ENCODE results near the gene TSC1. TPM values are rescaled to one million over a fixed set of nuclear protein-coding genes. Genes with fewer than 3 reads are reported as not detected.

Gene TSC1
- total RNA-seq, 1 donor from 2014 or later, result 89.3 TPM

DNA sequence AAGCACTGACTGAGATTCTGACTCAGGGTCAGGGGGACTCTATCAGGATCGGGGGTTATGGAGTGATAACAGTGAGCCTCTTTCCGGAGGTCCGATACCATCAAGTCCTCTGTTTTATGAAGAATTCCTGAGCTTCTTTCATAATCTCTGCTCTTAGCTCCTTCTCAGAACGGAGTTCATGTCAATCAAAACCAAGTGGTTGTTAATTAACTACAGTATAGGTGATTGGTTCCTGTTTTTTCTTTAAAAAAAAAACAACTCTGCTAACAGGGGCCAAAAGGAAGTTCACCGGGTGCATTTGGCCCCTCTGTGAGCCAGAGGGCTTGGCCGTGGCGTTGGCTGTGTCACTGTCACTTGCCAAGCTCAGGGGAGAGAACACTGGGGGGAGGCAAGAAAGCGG is 38.0 kb upstream of the TSC1 start:
- peaks cover 2% of the 10 kb centered on the region for H3K9me3 Mint-ChIP-seq (ENCODE audit: unreplicated experiment)
- no peaks in the 10 kb centered on the region for H3K4me1 Mint-ChIP-seq (ENCODE audit: low read depth, unreplicated experiment)
- H3K27ac Mint-ChIP-seq (ENCODE audit: unreplicated experiment), result no peak overlapping the region

DNA sequence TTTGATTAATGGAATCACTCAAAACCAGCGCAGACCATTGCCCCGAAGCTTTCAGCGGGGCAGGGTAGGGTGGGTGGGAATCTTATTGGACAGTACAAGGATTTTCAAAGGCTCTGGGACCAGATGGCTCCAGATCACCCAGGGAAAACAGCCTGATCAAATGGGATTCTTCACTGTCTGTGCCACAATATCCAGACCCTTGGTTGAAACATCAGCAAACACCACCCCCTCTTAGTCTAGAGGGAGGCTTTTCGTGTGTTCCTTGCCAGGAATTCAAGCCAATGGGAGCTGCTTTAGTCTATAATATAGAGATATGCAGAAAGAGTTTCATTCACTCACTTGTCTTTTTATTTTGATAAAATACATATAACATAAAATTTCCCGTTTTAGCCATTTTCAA is 35.7 kb upstream of the TSC1 start:
- no peaks in the 10 kb centered on the region for H3K36me3 Mint-ChIP-seq (ENCODE audit: unreplicated experiment)
- TF ChIP-seq, protein P1, sequence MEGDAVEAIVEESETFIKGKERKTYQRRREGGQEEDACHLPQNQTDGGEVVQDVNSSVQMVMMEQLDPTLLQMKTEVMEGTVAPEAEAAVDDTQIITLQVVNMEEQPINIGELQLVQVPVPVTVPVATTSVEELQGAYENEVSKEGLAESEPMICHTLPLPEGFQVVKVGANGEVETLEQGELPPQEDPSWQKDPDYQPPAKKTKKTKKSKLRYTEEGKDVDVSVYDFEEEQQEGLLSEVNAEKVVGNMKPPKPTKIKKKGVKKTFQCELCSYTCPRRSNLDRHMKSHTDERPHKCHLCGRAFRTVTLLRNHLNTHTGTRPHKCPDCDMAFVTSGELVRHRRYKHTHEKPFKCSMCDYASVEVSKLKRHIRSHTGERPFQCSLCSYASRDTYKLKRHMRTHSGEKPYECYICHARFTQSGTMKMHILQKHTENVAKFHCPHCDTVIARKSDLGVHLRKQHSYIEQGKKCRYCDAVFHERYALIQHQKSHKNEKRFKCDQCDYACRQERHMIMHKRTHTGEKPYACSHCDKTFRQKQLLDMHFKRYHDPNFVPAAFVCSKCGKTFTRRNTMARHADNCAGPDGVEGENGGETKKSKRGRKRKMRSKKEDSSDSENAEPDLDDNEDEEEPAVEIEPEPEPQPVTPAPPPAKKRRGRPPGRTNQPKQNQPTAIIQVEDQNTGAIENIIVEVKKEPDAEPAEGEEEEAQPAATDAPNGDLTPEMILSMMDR (IDR thresholded peaks at IDR 0.05; ENCODE audit: partially characterized antibody, unreplicated experiment), result no peak
- H3K27me3 Mint-ChIP-seq (ENCODE audit: unreplicated experiment), result peaks cover 13% of the 10 kb centered on the region
- no peak overlapping the region for H3K4me3 Mint-ChIP-seq (ENCODE audit: unreplicated experiment)
- H3K4me1 Mint-ChIP-seq (ENCODE audit: low read depth, unreplicated experiment), result no peaks in the 10 kb centered on the region
- H3K9me3 Mint-ChIP-seq (ENCODE audit: unreplicated experiment), result no peaks in the 10 kb centered on the region
- H3K27ac Mint-ChIP-seq (ENCODE audit: unreplicated experiment), result no peak overlapping the region
- no peak for DNase-seq

More for the DNA sequence above, 38.0 kb upstream of the TSC1 start:
- Mint-ChIP-seq H3K36me3 (ENCODE audit: unreplicated experiment) (no peaks in the 10 kb centered on the region), H3K27me3 (ENCODE audit: unreplicated experiment) (peaks cover 13% of the 10 kb centered on the region), H3K4me3 (ENCODE audit: unreplicated experiment) (no peak overlapping the region)
- TF ChIP-seq, protein P1 (IDR thresholded peaks at IDR 0.05; ENCODE audit: partially characterized antibody, unreplicated experiment), result no peak
- no peak for DNase-seq

DNA sequence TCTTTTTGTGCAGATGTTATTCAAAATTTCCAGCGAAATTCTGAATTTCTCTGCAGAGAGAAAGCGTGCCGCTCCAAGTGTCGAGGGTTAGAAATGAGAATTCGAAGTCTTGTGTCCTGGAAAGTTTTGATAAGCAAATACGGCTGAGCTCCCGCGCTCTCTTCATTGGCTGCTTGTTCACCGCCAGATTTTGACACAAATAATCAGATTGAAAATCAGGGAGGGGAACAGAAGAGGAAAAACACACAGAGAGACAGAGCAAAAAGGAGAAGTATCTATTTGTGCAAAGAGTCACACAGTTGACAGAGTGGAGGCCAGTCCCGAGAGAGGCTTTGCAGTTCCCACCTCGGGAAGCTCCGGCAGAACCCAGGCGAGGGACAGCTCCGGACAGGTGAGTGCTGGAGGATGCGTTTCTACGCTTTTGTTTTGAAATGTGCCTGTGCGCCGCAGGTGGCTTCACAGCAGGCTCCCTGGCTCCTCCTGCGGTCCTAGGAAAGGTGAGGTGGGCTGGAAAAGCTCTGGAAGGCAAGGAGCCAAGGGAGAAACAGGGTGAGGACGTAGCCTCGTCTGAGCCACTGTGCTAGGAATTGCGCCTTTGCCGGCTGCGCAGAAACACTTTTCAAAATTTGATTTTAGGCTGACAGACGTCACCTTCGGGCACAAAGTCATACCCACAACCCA is 34.2 kb upstream of the TSC1 start, which contains the start of gene GFI1B:
Gene GFI1B, plus strand, starts transcription at position 244 of the 681 bp plus-strand sequence. CDS start 7,985 bp downstream, outside the sequence.
- H3K4me3 Mint-ChIP-seq (ENCODE audit: unreplicated experiment), result no peak within 1 kb of the TSS
- no peaks in the 10 kb centered on the region for H3K4me1 Mint-ChIP-seq (ENCODE audit: low read depth, unreplicated experiment)
- peaks cover 16% of the 10 kb centered on the region for H3K27me3 Mint-ChIP-seq (ENCODE audit: unreplicated experiment)
- no peaks in the 10 kb centered on the region for H3K9me3 Mint-ChIP-seq (ENCODE audit: unreplicated experiment)
- H3K27ac Mint-ChIP-seq (ENCODE audit: unreplicated experiment), result no peak within 1 kb of the TSS
- no peak for DNase-seq
- no peaks in the 10 kb centered on the region for H3K36me3 Mint-ChIP-seq (ENCODE audit: unreplicated experiment)
- TF ChIP-seq, protein P1 (IDR thresholded peaks at IDR 0.05; ENCODE audit: partially characterized antibody, unreplicated experiment), result no peak

DNA sequence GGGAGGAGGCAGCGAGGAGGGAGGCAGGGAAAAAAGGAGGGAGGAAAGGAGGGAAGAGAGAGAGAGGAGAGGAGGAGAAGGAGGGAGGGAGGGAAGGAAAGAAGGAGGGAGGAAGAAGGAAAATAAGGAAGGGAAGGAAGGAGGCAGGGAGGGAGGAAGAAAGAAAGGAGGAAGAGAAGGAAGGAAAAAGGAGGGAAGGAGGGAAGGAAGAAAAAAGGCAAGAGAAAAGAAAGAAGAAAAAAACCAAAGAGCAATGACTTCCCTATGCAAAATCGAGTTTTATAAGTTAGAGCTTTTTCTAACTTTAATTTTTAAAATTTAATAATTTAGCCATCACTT is 33.7 kb upstream of the TSC1 start:
- no peak for DNase-seq
- Mint-ChIP-seq H3K4me3 (ENCODE audit: unreplicated experiment) (no peak overlapping the region), H3K27me3 (ENCODE audit: unreplicated experiment) (peaks cover 16% of the 10 kb centered on the region), H3K27ac (ENCODE audit: unreplicated experiment) (no peak overlapping the region), H3K36me3 (ENCODE audit: unreplicated experiment) (no peaks in the 10 kb centered on the region), H3K9me3 (ENCODE audit: unreplicated experiment) (no peaks in the 10 kb centered on the region), H3K4me1 (ENCODE audit: low read depth, unreplicated experiment) (no peaks in the 10 kb centered on the region)
- TF ChIP-seq, protein P1 (IDR thresholded peaks at IDR 0.05; ENCODE audit: partially characterized antibody, unreplicated experiment), result no peak

DNA sequence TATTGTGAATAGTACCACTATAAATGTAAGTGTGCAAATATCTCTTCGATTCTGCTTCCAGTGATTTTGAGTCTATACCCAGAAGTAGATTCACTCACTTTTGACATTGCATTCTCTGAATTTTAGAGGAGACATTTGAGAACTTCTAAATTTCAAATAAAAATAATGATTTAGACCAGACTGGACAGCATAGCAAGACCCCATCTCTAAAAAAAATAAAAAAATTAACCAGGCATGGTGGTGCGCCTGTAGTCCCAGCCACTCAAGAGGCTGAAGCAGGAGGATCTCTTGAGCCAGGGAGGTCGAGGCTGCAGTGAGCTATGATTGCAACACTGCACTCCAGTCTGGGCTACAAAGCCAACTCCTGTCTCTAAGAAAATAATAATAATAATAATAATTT is 32.2 kb upstream of the TSC1 start:
- H3K27ac Mint-ChIP-seq (ENCODE audit: unreplicated experiment), result no peak overlapping the region
- no peak for DNase-seq
- H3K4me3 Mint-ChIP-seq (ENCODE audit: unreplicated experiment), result no peak overlapping the region
- H3K27me3 Mint-ChIP-seq (ENCODE audit: unreplicated experiment), result peaks cover 16% of the 10 kb centered on the region
- H3K9me3 Mint-ChIP-seq (ENCODE audit: unreplicated experiment), result peaks cover 1% of the 10 kb centered on the region
- no peaks in the 10 kb centered on the region for H3K4me1 Mint-ChIP-seq (ENCODE audit: low read depth, unreplicated experiment)
- TF ChIP-seq, protein P1 (IDR thresholded peaks at IDR 0.05; ENCODE audit: partially characterized antibody, unreplicated experiment), result no peak
- no peaks in the 10 kb centered on the region for H3K36me3 Mint-ChIP-seq (ENCODE audit: unreplicated experiment)

Data from glutamatergic neuron (in vitro differentiated cells).